H9 (cell line): ENCODE data around the gene PXDN. TPM values are rescaled to one million over a fixed set of nuclear protein-coding genes. Genes with fewer than 3 reads are reported as not detected.
A peak's percentile ranks its signal among the peaks of the same experiment; 100 is the strongest.

Experiments used
- DNase-seq: peaks from one replicate; pipeline ENCODE4 v3.0.0-alpha.2; 2017
- H2AFZ ChIP-seq: one replicate; pipeline ENCODE4 v1.6.1; 2013; ENCODE audit warnings: mild to moderate bottlenecking, low read length, control low read depth, moderate library complexity
- H2AK5ac ChIP-seq: 2 replicates; pipeline ENCODE4 v1.6.1; 2013; ENCODE audit warnings: low read length, control low read depth, mixed read lengths; ENCODE audit not compliant: insufficient read length
- H2BK120ac ChIP-seq: one replicate; pipeline ENCODE4 v1.6.1; 2013; ENCODE audit warnings: low read depth, mild to moderate bottlenecking, low read length, control low read depth, inconsistent platforms; ENCODE audit not compliant: poor library complexity, severe bottlenecking
- H2BK12ac ChIP-seq: 2 replicates; pipeline ENCODE4 v1.6.1; 2013; ENCODE audit warnings: low read length, control low read depth, mixed read lengths, low read depth; ENCODE audit not compliant: insufficient read length
- H2BK15ac ChIP-seq: 2 replicates; pipeline ENCODE4 v1.6.1; 2013; ENCODE audit warnings: low read depth, low read length, control low read depth
- H2BK20ac ChIP-seq: one replicate; pipeline ENCODE4 v1.6.1; 2013; ENCODE audit warnings: low read depth, mild to moderate bottlenecking, low read length, control low read depth, inconsistent platforms; ENCODE audit not compliant: poor library complexity, severe bottlenecking
- H2BK5ac ChIP-seq: 2 replicates; pipeline ENCODE4 v1.6.1; 2013; ENCODE audit warnings: low read length, control low read depth, mixed read lengths; ENCODE audit not compliant: insufficient read length
- H3K14ac ChIP-seq: 2 replicates; pipeline ENCODE4 v1.6.1; 2013; ENCODE audit warnings: low read length, control low read depth; ENCODE audit not compliant: insufficient read depth
- H3K18ac ChIP-seq: 2 replicates; pipeline ENCODE4 v1.6.1; 2013; ENCODE audit warnings: low read depth, mild to moderate bottlenecking, mixed read lengths, low read length, control low read depth; ENCODE audit not compliant: insufficient read length
- H3K23ac ChIP-seq: 2 replicates; pipeline ENCODE4 v1.6.1; 2013; ENCODE audit warnings: low read length, control low read depth, mixed read lengths, low read depth; ENCODE audit not compliant: insufficient read length
- H3K23me2 ChIP-seq: 2 replicates; pipeline ENCODE4 v1.6.1; 2013; ENCODE audit warnings: low read depth, mild to moderate bottlenecking, mixed read lengths, low read length, control low read depth; ENCODE audit not compliant: insufficient read length, poor library complexity, severe bottlenecking
- H3K27ac ChIP-seq: 2 replicates; pipeline ENCODE4 v1.5.1; 2013; ENCODE audit warnings: low read length, control low read depth, mixed read lengths, low read depth; ENCODE audit not compliant: insufficient read length
- H3K27me3 ChIP-seq: 2 replicates; pipeline ENCODE4 v1.6.1; 2013; ENCODE audit warnings: low read length, control low read depth, inconsistent platforms; ENCODE audit not compliant: insufficient read depth
- H3K4ac ChIP-seq: 2 replicates; pipeline ENCODE4 v1.6.1; 2013; ENCODE audit warnings: low read depth, mild to moderate bottlenecking, control low read depth, inconsistent platforms, low read length, moderate library complexity
- H3K4me1 ChIP-seq: 2 replicates; pipeline ENCODE4 v1.6.1; 2013; ENCODE audit warnings: low read length, control low read depth, inconsistent platforms; ENCODE audit not compliant: insufficient read depth
- H3K4me2 ChIP-seq: 2 replicates; pipeline ENCODE4 v1.6.1; 2013; ENCODE audit warnings: low read length, control low read depth, mixed read lengths; ENCODE audit not compliant: insufficient read length, insufficient read depth
- H3K56ac ChIP-seq: 2 replicates; pipeline ENCODE4 v1.6.1; 2013; ENCODE audit warnings: low read depth, mild to moderate bottlenecking, mixed read lengths, low read length, control low read depth; ENCODE audit not compliant: insufficient read length
- H3K79me1 ChIP-seq: 2 replicates; pipeline ENCODE4 v1.6.1; 2013; ENCODE audit warnings: low read depth, mild to moderate bottlenecking, moderate library complexity, low read length, control low read depth, inconsistent platforms; ENCODE audit not compliant: insufficient read depth, poor library complexity, severe bottlenecking
- H3K79me2 ChIP-seq: 2 replicates; pipeline ENCODE4 v1.6.1; 2013; ENCODE audit warnings: low read length, control low read depth, inconsistent platforms; ENCODE audit not compliant: insufficient read depth
- H3K9ac ChIP-seq: 2 replicates; pipeline ENCODE4 v1.6.1; 2013; ENCODE audit warnings: low read length, control low read depth, mixed read lengths; ENCODE audit not compliant: insufficient read length; ENCODE audit errors: extremely low read depth
- H3K9me3 ChIP-seq: one replicate; pipeline ENCODE4 v1.6.1; 2013; ENCODE audit warnings: low read depth, low read length, inconsistent platforms; ENCODE audit not compliant: control insufficient read depth
- H3T11ph ChIP-seq: one replicate; pipeline ENCODE4 v1.6.1; 2013; ENCODE audit warnings: mild to moderate bottlenecking, low read length, control low read depth, inconsistent platforms
- H4K20me1 ChIP-seq: one replicate; pipeline ENCODE4 v1.6.1; 2013; ENCODE audit not compliant: control insufficient read depth, insufficient read length, insufficient read depth
- H4K5ac ChIP-seq: 2 replicates; pipeline ENCODE4 v1.6.1; 2013; ENCODE audit warnings: low read depth, mild to moderate bottlenecking, mixed read lengths, low read length, control low read depth; ENCODE audit not compliant: insufficient read length
- H4K8ac ChIP-seq: replicated peaks from 2 replicates; pipeline ENCODE4 v1.6.1; 2013; ENCODE audit warnings: low read length, control low read depth, mixed read lengths, low read depth; ENCODE audit not compliant: insufficient read length
- H4K91ac ChIP-seq: 2 replicates; pipeline ENCODE4 v1.6.1; 2013; ENCODE audit warnings: low read depth, mild to moderate bottlenecking, moderate library complexity, mixed read lengths, low read length, control low read depth; ENCODE audit not compliant: insufficient read length
- H3K27ac Mint-ChIP-seq, 3 experiments: 2 replicates in 2 of 3; 3 replicates in 1 of 3; pipeline ENCODE4 v1.8.0; 2020 to 2021; ENCODE audit warnings: mixed read lengths in 3 of 3, mild to moderate bottlenecking in 1 of 3, moderate library complexity in 1 of 3
- H3K27me3 Mint-ChIP-seq: 2 replicates; pipeline ENCODE4 v1.8.0; 2021; ENCODE audit warnings: low read depth, mild to moderate bottlenecking, moderate library complexity, mixed read lengths
- H3K36me3 Mint-ChIP-seq, 3 experiments: 2 replicates in 2 of 3; 3 replicates in 1 of 3; pipeline ENCODE4 v1.8.0; 2020 to 2021; ENCODE audit warnings: low read depth in 3 of 3, mixed read lengths in 3 of 3; ENCODE audit not compliant: insufficient read depth in 1 of 3
- H3K4me1 Mint-ChIP-seq, 2 experiments: 2 replicates each; pipeline ENCODE4 v1.8.0; 2020; ENCODE audit warnings: mixed read lengths in 2 of 2
- H3K4me3 Mint-ChIP-seq, 2 experiments: 2 replicates in 1 of 2; 3 replicates in 1 of 2; pipeline ENCODE4 v1.8.0; 2020 to 2021; ENCODE audit warnings: mild to moderate bottlenecking in 2 of 2, mixed read lengths in 2 of 2, moderate library complexity in 1 of 2
- H3K9me3 Mint-ChIP-seq, 2 experiments: 2 replicates in 1 of 2; 3 replicates in 1 of 2; pipeline ENCODE4 v1.8.0; 2020; ENCODE audit warnings: mild to moderate bottlenecking in 2 of 2, mixed read lengths in 2 of 2, moderate library complexity in 1 of 2
- CTCF ChIP-seq: fragments of 200-600 bp; sonication (generic); conservative IDR thresholded peaks from 3 replicates; pipeline ENCODE4 v1.8.0; 2021; ENCODE audit warnings: antibody characterized with exemption, mild to moderate bottlenecking
- WGBS: extraction: QIAGEN DNeasy Blood & Tissue Kit; methylation state at CpG from one replicate; pipeline ENCODE4 v1.1.7; 2013; ENCODE audit warnings: missing lambda C conversion rate, low lambda C conversion rate, mixed read lengths; ENCODE audit not compliant: insufficient read length; ENCODE audit errors: extremely low coverage; 5-methylcytosine and 5-hydroxymethylcytosine counted together
- total RNA-seq: library from RNA; stranded (reverse); gene quantifications from 2 replicates; pipeline ENCODE4 v1.2.1, GENCODE V29; 2021

The PXDN gene
- total RNA-seq, 1 experiment from 2014 or later, result 146 TPM

DNA sequence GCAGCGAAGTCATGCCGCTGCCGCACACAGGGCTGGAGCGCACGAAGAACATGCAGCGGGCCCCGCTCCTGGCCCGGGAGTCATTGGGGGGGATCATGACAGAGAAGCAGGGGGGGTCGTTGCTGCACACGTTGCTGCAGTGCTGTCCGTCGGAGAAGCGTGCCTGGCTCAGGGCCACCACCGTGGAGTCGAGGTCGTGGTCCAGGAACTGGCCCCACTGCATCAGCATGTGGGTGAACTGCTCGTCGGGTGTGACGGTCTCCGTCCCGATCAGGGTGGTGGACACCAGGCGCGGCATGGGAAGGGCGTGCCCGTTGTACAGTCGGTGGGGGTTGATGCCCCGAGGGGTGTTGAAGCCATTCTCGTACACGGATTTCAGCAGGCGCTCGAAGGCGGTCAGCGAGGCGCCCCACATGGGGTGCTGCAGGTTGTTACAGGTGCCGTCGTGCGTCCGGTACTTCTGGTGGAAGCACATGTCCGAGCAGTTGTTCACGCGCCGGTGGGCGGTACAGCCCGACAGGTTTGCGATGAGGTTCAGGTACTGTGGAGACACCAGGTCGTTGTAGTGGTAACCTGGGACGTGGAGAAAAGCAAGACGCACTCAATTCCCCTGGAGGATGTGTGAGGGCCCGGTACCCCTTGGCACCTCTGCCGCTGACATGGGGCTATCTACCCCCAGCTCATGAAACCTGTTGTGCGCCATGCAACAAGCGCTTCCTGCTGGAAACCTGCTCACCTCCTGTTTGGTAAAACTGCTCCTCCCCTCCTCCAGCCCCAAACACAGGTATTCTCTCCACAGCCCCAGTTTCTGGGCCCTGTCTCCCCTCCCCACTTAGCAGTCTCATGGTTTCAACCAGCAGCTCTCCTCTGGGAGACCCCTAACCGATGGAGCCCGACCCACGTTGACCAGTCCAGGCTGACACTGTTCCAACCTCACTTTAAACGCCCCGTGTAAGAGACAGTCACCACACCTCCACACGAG, 94.9 kb downstream of the PXDN start:
- Histone ChIP-seq H3K79me2 (no peaks in the 10 kb centered on the region), H4K20me1 (no peaks in the 10 kb centered on the region), H2BK5ac (no peak overlapping the region), H3T11ph (no peak overlapping the region), H3K23ac (no peak overlapping the region), H2BK120ac (no peak overlapping the region), H3K79me1 (no peaks in the 10 kb centered on the region), H4K91ac (no peak overlapping the region), H3K9me3 (no peaks in the 10 kb centered on the region), H3K18ac (no peak overlapping the region), H3K4me2 (no peak overlapping the region), H3K4me1 (no peaks in the 10 kb centered on the region), H3K56ac (no peak overlapping the region), H3K14ac (no peak overlapping the region), H3K27ac (no peak overlapping the region), H2BK12ac (no peak overlapping the region), H4K5ac (no peak overlapping the region), H2AFZ (no peak overlapping the region), H3K4ac (no peak overlapping the region), H2BK15ac (no peak overlapping the region), H2BK20ac (no peak overlapping the region), H4K8ac (no peak overlapping the region), H3K23me2 (no peaks in the 10 kb centered on the region), H3K9ac (no peak overlapping the region), H3K27me3 (no peaks in the 10 kb centered on the region), H2AK5ac (no peak overlapping the region)
- H3K27ac Mint-ChIP-seq, result peak overlapping the region in 2 of 3 experiments; percentile 13 to 53; a peak in 4 of 7 replicates
- DNase-seq, result no peak
- no peak for TF ChIP-seq CTCF
- no peaks in the 10 kb centered on the region for H3K9me3 Mint-ChIP-seq
- H3K4me3 Mint-ChIP-seq, result no peak overlapping the region
- H3K4me1 Mint-ChIP-seq, result peaks cover 0 to 5% of the 10 kb centered on the region in 2 experiments; a peak in 2 of 4 replicates
- peaks cover 40 to 78% (median 69%) of the 10 kb centered on the region in 3 experiments for H3K36me3 Mint-ChIP-seq
- no CpG with 5 or more reads among the region's 58 CpGs for WGBS
- no peaks in the 10 kb centered on the region for H3K27me3 Mint-ChIP-seq
